GM18951 (cell line): ENCODE measurements around the gene ZBTB25.

ENCODE experiments used
- POLR2A ChIP-seq: IDR thresholded peaks from 4 replicates; pipeline ENCODE4 v1.6.1; 2011; ENCODE audit warnings: mild to moderate bottlenecking; ENCODE audit not compliant: insufficient read length, insufficient read depth; ENCODE audit errors: extremely low read depth
- in situ Hi-C: fragments of 300-500 bp; cut with MboI; formaldehyde crosslinking; loops from one replicate; pipeline ENCODE4 v1.12.0; 2022; ENCODE audit warnings: low sequenced_read_pairs, mixed read lengths, inconsistent platforms; ENCODE audit not compliant: unreplicated experiment

Gene ZBTB25

GRCh38 chr14:64503434-64504309 lies at the start of gene ZBTB25:
Gene ZBTB25 (minus strand): TSS chr14:64503838. CDS start chr14:64490533, 13,305 bp downstream.
- TF ChIP-seq POLR2A, result peak; percentile 66
- in situ Hi-C loops, result no loop called here

- in situ Hi-C loops, result no loop called here
- TF ChIP-seq POLR2A, result no peak
Measured at GRCh38 chr14:64550621-64551333, 47.1 kb upstream of the ZBTB25 start.

- in situ Hi-C loops, result no loop called here
- TF ChIP-seq POLR2A, result no peak
Measured at GRCh38 chr14:64549791-64550620, 46.4 kb upstream of the ZBTB25 start, which contains the start of gene PPP1R36. Gene PPP1R36 (plus strand): TSS chr14:64549961. CDS start chr14:64549998, 37 bp downstream.

GRCh38 chr14:64549016-64549415 lies 45.4 kb upstream of the ZBTB25 start:
- no peak for TF ChIP-seq POLR2A
- in situ Hi-C loops, result no loop called here

- no peak for TF ChIP-seq POLR2A
- in situ Hi-C loops, result no loop called here
Measured at GRCh38 chr14:64544607-64545312, 41.1 kb upstream of the ZBTB25 start.

GRCh38 chr14:64542836-64543201 lies 39.2 kb upstream of the ZBTB25 start:
- in situ Hi-C loops, result no loop called here
- no peak for TF ChIP-seq POLR2A

- no peak for TF ChIP-seq POLR2A
- in situ Hi-C loops, result no loop called here
Measured at GRCh38 chr14:64541972-64542835, 38.6 kb upstream of the ZBTB25 start.

GRCh38 chr14:64541261-64541971 lies 37.8 kb upstream of the ZBTB25 start:
- in situ Hi-C loops, result no loop called here
- no peak for TF ChIP-seq POLR2A

GRCh38 chr14:64540208-64541202 lies 36.9 kb upstream of the ZBTB25 start, which contains the start of gene HSPA2:
Gene HSPA2 (plus strand): TSS chr14:64540741. CDS start chr14:64540850, 109 bp downstream.
- peak; percentile 89 for TF ChIP-seq POLR2A
- in situ Hi-C loops, result no loop called here
